Gastroesophageal sphincter (tissue), 4 donors: ENCODE results near the gene TDRD6. TPM values are rescaled to one million over a fixed set of nuclear protein-coding genes. Genes with fewer than 3 reads are reported as not detected.
"Not testable (repeated sequence)": the region's sequence is repeated elsewhere in the genome, so short reads cannot be mapped to it uniquely, and the experiment has no call there.

Source experiments
- ATAC-seq: fragments of 150-250 bp; one replicate; pipeline ENCODE4 v1.9.1; 2016; ENCODE audit warnings: mild to moderate bottlenecking, moderate library complexity
- H3K27ac ChIP-seq, 4 donors: fragments of 200-600 bp; sonication (generic) in 3 of 4; 1 replicate in 3 of 4; 2 replicates in 1 of 4; pipeline ENCODE4 v1.5.1; 2016 to 2019
- H3K27me3 ChIP-seq: fragments of 200-600 bp; sonication (generic); one replicate; pipeline ENCODE4 v1.5.1; 2019
- H3K36me3 ChIP-seq, 2 donors: fragments of 200-600 bp; sonication (generic); one replicate each; pipeline ENCODE4 v1.5.1; 2019; ENCODE audit warnings: control low read depth in 1 of 2
- H3K4me1 ChIP-seq, 3 donors: fragments of 200-600 bp; sonication (generic); 1 replicate in 2 of 3; 2 replicates in 1 of 3; pipeline ENCODE4 v1.5.1; 2016 to 2019; ENCODE audit warnings: control low read depth in 2 of 3
- H3K4me3 ChIP-seq, 2 donors: fragments of 200-600 bp; sonication (generic); one replicate each; pipeline ENCODE4 v1.5.1; 2019; ENCODE audit warnings: mild to moderate bottlenecking in 1 of 2, moderate library complexity in 1 of 2
- H3K9me3 ChIP-seq, 3 donors: fragments of 200-600 bp; sonication (generic); one replicate each; pipeline ENCODE4 v1.5.1; 2017 to 2019; ENCODE audit warnings: control low read depth in 2 of 3
- EP300 ChIP-seq: sonication (generic); formaldehyde crosslinking; IDR thresholded peaks from one replicate; pipeline ENCODE4 v1.6.1; 2017; ENCODE audit warnings: antibody characterized with exemption, mild to moderate bottlenecking
- POLR2A ChIP-seq, 2 donors: fragments of 450-650 bp; IDR thresholded peaks; one replicate each; pipeline ENCODE4 v1.6.1; 2017; ENCODE audit warnings: antibody characterized with exemption in 2 of 2, mild to moderate bottlenecking in 2 of 2, moderate library complexity in 1 of 2
- POLR2AphosphoS5 ChIP-seq: sonication (generic); formaldehyde crosslinking; IDR thresholded peaks from one replicate; pipeline ENCODE4 v1.6.1; 2017; ENCODE audit warnings: antibody characterized with exemption
- WGBS, 2 donors: methylation state at CpG; one replicate each; pipeline ENCODE4 v1.1.5; 2018; ENCODE audit warnings: low coverage in 1 of 2; 5-methylcytosine and 5-hydroxymethylcytosine counted together
- total RNA-seq, 4 donors: library from RNA; depleted of rRNA; stranded (reverse); fragments of >200 nt; gene quantifications; one replicate each; pipeline ENCODE4 v1.1.0, GENCODE V29; 2016
- TF ChIP-seq, protein P1 (sequence below), 4 experiments: fragments of 200-600 bp in 2 of 4; fragments of 450-650 bp in 2 of 4; sonication (generic) in 1 of 4; IDR thresholded peaks; one replicate each; pipeline ENCODE4 v1.5.1; 2017 to 2019; ENCODE audit warnings: antibody characterized with exemption in 4 of 4, mild to moderate bottlenecking in 2 of 4, moderate library complexity in 2 of 4

Gene TDRD6
- total RNA-seq, 4 donors from 2014 or later: 0.15 to 5.1 (median 2.0) TPM

DNA sequence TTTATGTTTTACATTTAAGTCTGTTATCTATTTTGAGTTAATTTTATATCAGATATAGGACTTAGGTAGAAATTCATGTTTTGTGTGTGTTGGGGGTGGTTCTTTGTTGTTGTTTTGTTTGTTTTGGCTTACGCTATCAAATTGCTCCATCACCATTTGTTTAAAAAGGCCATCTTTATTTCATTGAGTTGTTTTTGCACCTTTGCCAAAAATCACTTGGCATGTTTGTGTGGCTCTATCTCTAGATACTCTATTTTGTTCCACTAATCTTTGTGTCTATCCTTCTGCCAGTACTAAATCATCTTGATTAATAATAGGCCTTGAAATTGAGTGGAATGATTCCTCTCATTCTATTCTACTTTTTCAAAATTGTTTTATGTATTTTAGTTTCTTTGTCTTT is 42.4 kb upstream of the TDRD6 start:
- no peaks in the 10 kb centered on the region for H3K27me3 ChIP-seq
- no peak overlapping the region for H3K27ac ChIP-seq
- H3K9me3 ChIP-seq: no peaks in the 10 kb centered on the region
- H3K4me1 ChIP-seq: peaks cover 0 to 3% (median 3%) of the 10 kb centered on the region in 3 donors
- TF ChIP-seq, protein P1, sequence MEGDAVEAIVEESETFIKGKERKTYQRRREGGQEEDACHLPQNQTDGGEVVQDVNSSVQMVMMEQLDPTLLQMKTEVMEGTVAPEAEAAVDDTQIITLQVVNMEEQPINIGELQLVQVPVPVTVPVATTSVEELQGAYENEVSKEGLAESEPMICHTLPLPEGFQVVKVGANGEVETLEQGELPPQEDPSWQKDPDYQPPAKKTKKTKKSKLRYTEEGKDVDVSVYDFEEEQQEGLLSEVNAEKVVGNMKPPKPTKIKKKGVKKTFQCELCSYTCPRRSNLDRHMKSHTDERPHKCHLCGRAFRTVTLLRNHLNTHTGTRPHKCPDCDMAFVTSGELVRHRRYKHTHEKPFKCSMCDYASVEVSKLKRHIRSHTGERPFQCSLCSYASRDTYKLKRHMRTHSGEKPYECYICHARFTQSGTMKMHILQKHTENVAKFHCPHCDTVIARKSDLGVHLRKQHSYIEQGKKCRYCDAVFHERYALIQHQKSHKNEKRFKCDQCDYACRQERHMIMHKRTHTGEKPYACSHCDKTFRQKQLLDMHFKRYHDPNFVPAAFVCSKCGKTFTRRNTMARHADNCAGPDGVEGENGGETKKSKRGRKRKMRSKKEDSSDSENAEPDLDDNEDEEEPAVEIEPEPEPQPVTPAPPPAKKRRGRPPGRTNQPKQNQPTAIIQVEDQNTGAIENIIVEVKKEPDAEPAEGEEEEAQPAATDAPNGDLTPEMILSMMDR (IDR thresholded peaks at IDR 0.05): no peak
- TF ChIP-seq EP300 (no peak), POLR2A (IDR thresholded peaks at IDR 0.05) (no peak), POLR2AphosphoS5 (no peak)
- 93% methylated on average over 1 of the region's 1 CpG; no CpG with 5 or more reads in 1 of the 2 donors for WGBS, 2 donors
- no peak overlapping the region for H3K4me3 ChIP-seq
- no peak for ATAC-seq
- no peaks in the 10 kb centered on the region for H3K36me3 ChIP-seq

DNA sequence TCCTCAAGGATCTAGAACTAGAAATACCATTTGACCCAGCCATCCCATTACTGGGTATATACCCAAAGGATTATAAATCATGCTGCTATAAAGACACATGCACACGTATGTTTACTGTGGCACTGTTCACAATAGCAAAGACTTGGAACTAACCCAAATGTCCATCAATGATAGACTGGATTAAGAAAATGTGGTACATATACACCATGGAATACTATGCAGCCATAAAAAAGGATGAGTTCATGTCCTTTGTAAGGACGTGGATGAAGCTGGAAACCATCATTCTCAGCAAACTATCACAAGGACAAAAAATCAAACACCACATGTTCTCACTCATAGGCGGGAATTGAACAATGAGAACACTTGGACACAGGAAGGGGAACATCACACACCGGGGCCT is 39.6 kb upstream of the TDRD6 start:
- ATAC-seq, H3K36me3 ChIP-seq, H3K27ac ChIP-seq, H3K4me3 ChIP-seq, H3K27me3 ChIP-seq, H3K9me3 ChIP-seq: not testable (repeated sequence)
- 80 to 100% methylated on average over 1 to 2 of the region's 4 CpGs for WGBS, 2 donors
- peaks cover 0 to 14% (median 3%) of the 10 kb centered on the region in 3 donors for H3K4me1 ChIP-seq

DNA sequence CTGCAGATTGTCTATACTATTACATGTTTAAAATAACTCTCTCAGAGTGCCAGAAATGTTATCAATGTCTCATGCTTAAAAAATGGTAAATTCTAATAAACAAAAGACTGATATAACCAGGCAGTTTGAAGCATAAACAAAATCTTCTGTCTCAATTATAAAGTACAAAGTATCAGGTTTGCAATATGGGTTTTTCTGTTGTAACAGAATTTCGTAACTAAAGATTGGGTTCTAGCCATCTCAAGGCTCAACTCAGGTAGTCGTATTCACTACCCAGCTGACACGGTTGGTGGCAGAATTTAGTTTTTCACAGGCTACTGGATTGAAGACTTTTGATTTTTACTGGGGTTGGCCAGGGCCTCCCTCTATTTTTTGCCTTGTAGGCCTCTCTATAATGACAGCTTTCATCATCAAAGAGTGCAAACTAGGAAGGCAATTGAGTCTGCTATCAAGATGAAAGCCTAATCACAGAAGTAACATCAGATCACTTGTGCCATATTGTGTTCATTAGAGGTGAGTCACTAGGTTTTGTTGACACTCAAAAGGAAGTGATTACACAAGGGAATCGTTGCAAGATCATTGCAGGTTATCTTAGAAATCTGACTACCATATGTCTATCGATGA is 38.7 kb upstream of the TDRD6 start:
- Histone ChIP-seq H3K9me3 (no peaks in the 10 kb centered on the region), H3K4me3 (no peak overlapping the region), H3K27ac (no peak overlapping the region), H3K27me3 (no peaks in the 10 kb centered on the region), H3K36me3 (no peaks in the 10 kb centered on the region), H3K4me1 (peaks cover 0 to 19% (median 3%) of the 10 kb centered on the region in 3 donors)
- TF ChIP-seq EP300: no peak
- TF ChIP-seq POLR2AphosphoS5: no peak
- TF ChIP-seq, protein P1 (IDR thresholded peaks at IDR 0.05): no peak
- TF ChIP-seq POLR2A (IDR thresholded peaks at IDR 0.05): no peak
- ATAC-seq: no peak
- 82% methylated on average over 5 of the region's 5 CpGs for WGBS, 2 donors

DNA sequence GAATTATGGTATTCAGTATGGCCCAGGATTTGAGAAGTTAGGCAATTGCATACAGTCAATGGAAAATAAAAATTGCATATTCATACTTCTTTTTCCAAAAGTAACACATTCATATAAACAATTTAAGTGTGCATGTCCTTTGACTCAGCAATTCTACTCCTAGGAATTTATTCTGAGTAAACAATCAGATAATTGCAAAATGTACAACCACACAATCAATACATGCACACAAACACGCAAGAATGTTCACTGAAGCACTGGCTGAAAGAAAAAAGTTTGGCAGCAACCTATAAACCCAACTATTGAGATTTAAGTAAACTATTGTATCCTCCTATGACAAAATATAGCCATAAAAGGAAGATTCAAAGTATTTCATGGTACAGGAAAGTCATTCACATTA is 36.7 kb upstream of the TDRD6 start:
- no peak for ATAC-seq
- peaks cover 0 to 2% of the 10 kb centered on the region in 2 donors for H3K36me3 ChIP-seq
- no peak for TF ChIP-seq EP300
- no peak for TF ChIP-seq POLR2AphosphoS5
- no peak for TF ChIP-seq POLR2A (IDR thresholded peaks at IDR 0.05)
- TF ChIP-seq, protein P1 (IDR thresholded peaks at IDR 0.05): no peak
- H3K9me3 ChIP-seq: no peaks in the 10 kb centered on the region
- H3K4me1 ChIP-seq: peaks cover 0 to 32% (median 3%) of the 10 kb centered on the region in 3 donors
- 31 to 50% methylated on average over 1 of the region's 1 CpG for WGBS, 2 donors
- no peaks in the 10 kb centered on the region for H3K27me3 ChIP-seq
- peak overlapping the region; percentile 86 to 98 for H3K4me3 ChIP-seq
- peak overlapping the region in 1 of 4 donors; percentile 95 for H3K27ac ChIP-seq

DNA sequence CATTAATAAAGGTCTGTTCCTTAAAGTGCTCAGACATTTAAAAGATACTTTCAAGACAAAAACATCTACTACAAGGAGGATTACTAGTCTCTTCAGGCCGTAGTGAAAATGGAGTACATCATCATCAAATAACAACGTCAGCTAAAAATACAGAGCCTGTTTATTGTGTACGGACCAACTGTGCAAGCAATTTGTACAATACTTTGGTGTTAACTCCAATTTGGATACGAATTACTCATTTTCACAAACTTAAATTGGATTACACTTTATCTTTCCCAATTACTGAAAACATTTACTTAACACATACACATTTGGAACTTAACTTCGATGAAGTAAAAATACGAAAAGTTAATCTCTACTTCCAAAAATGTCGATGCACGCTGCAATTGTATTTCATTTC is 35.9 kb upstream of the TDRD6 start:
- 3 to 14% methylated on average over 8 of the region's 8 CpGs for WGBS, 2 donors
- Histone ChIP-seq H3K27me3 (no peaks in the 10 kb centered on the region), H3K4me1 (peaks cover 0 to 32% (median 3%) of the 10 kb centered on the region in 3 donors), H3K36me3 (peaks cover 0 to 10% of the 10 kb centered on the region in 2 donors), H3K27ac (peak overlapping the region; percentile 44 to 95 (median 94)), H3K9me3 (no peaks in the 10 kb centered on the region), H3K4me3 (peak overlapping the region; percentile 86 to 98)
- no peak for ATAC-seq
- TF ChIP-seq, protein P1 (IDR thresholded peaks at IDR 0.05): no peak
- no peak for TF ChIP-seq EP300
